HCT116 (cell line): ENCODE results near the gene BNC1. TPM values are rescaled to one million over a fixed set of nuclear protein-coding genes. Genes with fewer than 3 reads are reported as not detected.

ENCODE experiments used
- ATAC-seq: fragments of 200-7000 bp; cut with Tn5 transposase; 2 replicates; pipeline ENCODE4 v1.9.1; 2020; ENCODE audit warnings: mild to moderate bottlenecking, moderate library complexity
- BruUV-seq: library from RNA; stranded (reverse); fragments of 400-500 nt; replicated peaks from 2 replicates; lab custom pipeline; 2021; lab: Mats Ljungman, UMichigan
- CTCF ChIA-PET: fragments of 300-600 bp; sonication (Branson Sonifier 250); formaldehyde crosslinking; loops from one replicate; lab custom pipeline; 2021; ENCODE audit warnings: antibody characterized with exemption; lab: Charles Lee
- POLR2A ChIA-PET: fragments of 300-600, 350-600 bp; sonication (Branson Sonifier 250); formaldehyde crosslinking; loops from one replicate; lab custom pipeline; 2021; ENCODE audit warnings: antibody characterized with exemption; lab: Charles Lee
- RAD21 ChIA-PET, 2 experiments: fragments of 300-600 bp; sonication (Branson Sonifier 250); formaldehyde crosslinking; loops; one replicate each; lab custom pipeline; 2023; ENCODE audit warnings: low total read pairs in 2 of 2; ENCODE audit not compliant: uncharacterized antibody in 2 of 2, unreplicated experiment in 2 of 2, low non-redundant PET in 1 of 2; lab: Charles Lee
- DNase-seq: peaks from one replicate; pipeline ENCODE4 v3.0.0-alpha.2; 2010; ENCODE audit warnings: low read depth, low spot score
- H2AFZ ChIP-seq: fragments of 200-600 bp; shearing (Covaris generic), sonication (generic); 2 replicates; pipeline ENCODE4 v1.6.1; 2017; ENCODE audit warnings: low read depth, mixed run types, mixed read lengths, antibody characterized with exemption, low read length; ENCODE audit not compliant: poor library complexity, severe bottlenecking
- H3K27ac ChIP-seq: 2 replicates; pipeline ENCODE4 v1.5.1; 2012; ENCODE audit warnings: low read depth, low read length
- H3K27me3 ChIP-seq: fragments of 200-600 bp; sonication (generic); 2 replicates; pipeline ENCODE4 v1.6.1; 2016; ENCODE audit warnings: mixed run types, low read length, mixed read lengths; ENCODE audit not compliant: insufficient read depth
- H3K36me3 ChIP-seq, 2 experiments: fragments of 200-500 bp in 1 of 2; fragments of 200-600 bp in 1 of 2; sonication (Bioruptor generic) in 1 of 2; sonication (generic) in 1 of 2; 2 replicates each; pipeline versions ENCODE4 v1.5.1 to v1.6.1; 2014 to 2016; ENCODE audit warnings: low read length in 2 of 2, inconsistent platforms in 1 of 2, mixed read lengths in 1 of 2, mixed run types in 1 of 2; ENCODE audit not compliant: insufficient read depth in 2 of 2, control insufficient read depth in 1 of 2
- H3K4me1 ChIP-seq, 2 experiments: fragments of 200-600 bp in 1 of 2; sonication (generic) in 1 of 2; 2 replicates each; pipeline versions ENCODE4 v1.5.1 to v1.6.1; 2012 to 2017; ENCODE audit warnings: low read length in 2 of 2, inconsistent platforms in 1 of 2, mild to moderate bottlenecking in 1 of 2, mixed read lengths in 1 of 2, mixed run types in 1 of 2, moderate library complexity in 1 of 2; ENCODE audit not compliant: insufficient read depth in 2 of 2, control insufficient read depth in 1 of 2
- H3K4me2 ChIP-seq: fragments of 200-600 bp; sonication (generic); 2 replicates; pipeline ENCODE4 v1.6.1; 2017; ENCODE audit warnings: mixed run types, low read length, mixed read lengths
- H3K4me3 ChIP-seq, 2 experiments: fragments of 200-600 bp in 1 of 2; sonication (generic) in 1 of 2; replicated peaks in 1 of 2; 2 replicates each; pipeline ENCODE4 v1.5.1; 2011 to 2016; ENCODE audit warnings: low read length in 2 of 2, control low read depth in 1 of 2, low read depth in 1 of 2, mild to moderate bottlenecking in 1 of 2, mixed read lengths in 1 of 2, mixed run types in 1 of 2
- H3K79me2 ChIP-seq: fragments of 200-600 bp; sonication (generic); 2 replicates; pipeline ENCODE4 v1.6.1; 2017; ENCODE audit warnings: mild to moderate bottlenecking, mixed run types, low read length, moderate library complexity, mixed read lengths; ENCODE audit not compliant: insufficient read depth
- H3K9ac ChIP-seq: fragments of 200-600 bp; sonication (generic); 2 replicates; pipeline ENCODE4 v1.6.1; 2016; ENCODE audit warnings: low read length, mixed read lengths
- H3K9me2 ChIP-seq: fragments of 200-600 bp; sonication (generic), shearing (Covaris generic); 2 replicates; pipeline ENCODE4 v1.6.1; 2017; ENCODE audit warnings: mixed run types, mild to moderate bottlenecking, moderate library complexity; ENCODE audit not compliant: insufficient read depth
- H3K9me3 ChIP-seq, 2 experiments: fragments of 200-500 bp in 1 of 2; fragments of 200-600 bp in 1 of 2; sonication (Bioruptor generic) in 1 of 2; sonication (generic) in 1 of 2; 2 replicates each; pipeline ENCODE4 v1.6.1; 2014 to 2017; ENCODE audit warnings: low read length in 2 of 2, mixed read lengths in 2 of 2, inconsistent platforms in 1 of 2, low read depth in 1 of 2, mild to moderate bottlenecking in 1 of 2, mixed run types in 1 of 2, moderate library complexity in 1 of 2; ENCODE audit not compliant: control insufficient read depth in 1 of 2, insufficient read depth in 1 of 2
- H4K20me1 ChIP-seq: fragments of 200-600 bp; sonication (generic), shearing (Covaris generic); 2 replicates; pipeline ENCODE4 v1.6.1; 2017; ENCODE audit warnings: mixed run types, mild to moderate bottlenecking, moderate library complexity; ENCODE audit not compliant: insufficient read depth
- CBX3 ChIP-seq: IDR thresholded peaks from 2 replicates; pipeline ENCODE4 v1.6.1; 2012; ENCODE audit warnings: low read depth
- CEBPB ChIP-seq: IDR thresholded peaks from 2 replicates; pipeline ENCODE4 v1.6.1; 2012; ENCODE audit warnings: low read depth
- EGR1 ChIP-seq: IDR thresholded peaks from 2 replicates; pipeline ENCODE4 v1.6.1; 2012; ENCODE audit warnings: low read depth
- ELF1 ChIP-seq: IDR thresholded peaks from 2 replicates; pipeline ENCODE4 v1.6.1; 2012; ENCODE audit warnings: low read depth, borderline replicate concordance
- EZH2 ChIP-seq: fragments of 200-600 bp; sonication (generic); IDR thresholded peaks from 2 replicates; pipeline ENCODE4 v1.6.1; 2017; ENCODE audit warnings: antibody characterized with exemption, mixed run types
- EZH2phosphoT487 ChIP-seq: fragments of 200-600 bp; IDR thresholded peaks from 2 replicates; pipeline ENCODE4 v1.6.1; 2018; ENCODE audit warnings: antibody characterized with exemption, borderline replicate concordance
- FOSL1 ChIP-seq: IDR thresholded peaks from 2 replicates; pipeline ENCODE4 v1.6.1; 2012; ENCODE audit warnings: low read depth
- JUND ChIP-seq: IDR thresholded peaks from 2 replicates; pipeline ENCODE4 v1.6.1; 2012
- POLR2A ChIP-seq: IDR thresholded peaks from 2 replicates; pipeline ENCODE4 v1.7.0; 2011; ENCODE audit warnings: borderline replicate concordance; ENCODE audit not compliant: insufficient read depth, insufficient read length; ENCODE audit errors: extremely low read depth
- RAD21 ChIP-seq: IDR thresholded peaks from 2 replicates; pipeline ENCODE4 v1.6.1; 2012; ENCODE audit warnings: low read depth, mild to moderate bottlenecking
- SIN3A ChIP-seq: IDR thresholded peaks from 2 replicates; pipeline ENCODE4 v1.6.1; 2012; ENCODE audit warnings: low read depth
- SP1 ChIP-seq: IDR thresholded peaks from 2 replicates; pipeline ENCODE4 v1.6.1; 2012; ENCODE audit warnings: low read depth
- TCF7L2 ChIP-seq: IDR thresholded peaks from 2 replicates; pipeline ENCODE4 v1.7.0; 2011; ENCODE audit warnings: borderline replicate concordance, inconsistent platforms; ENCODE audit not compliant: insufficient read depth, insufficient read length; ENCODE audit errors: extremely low read depth
- YY1 ChIP-seq: IDR thresholded peaks from 2 replicates; pipeline ENCODE4 v1.6.1; 2011; ENCODE audit warnings: low read length, low read depth, moderate library complexity, mild to moderate bottlenecking; ENCODE audit not compliant: insufficient replicate concordance; ENCODE audit errors: extremely low read depth
- ZFX ChIP-seq: fragments of 450-650 bp; IDR thresholded peaks from 2 replicates; pipeline ENCODE4 v1.6.1; 2017
- ZNF274 ChIP-seq: fragments of 200-500 bp; sonication (Bioruptor generic); IDR thresholded peaks from 2 replicates; pipeline ENCODE4 v1.6.1; 2014; ENCODE audit warnings: mild to moderate bottlenecking, low read depth, low read length, inconsistent platforms
- intact Hi-C: fragments of 100-400 bp; cut with micrococcal nuclease; formaldehyde crosslinking; loops from 2 replicates; pipeline ENCODE4 v1.10.0; 2022
- total RNA-seq: library from RNA; stranded (reverse); gene quantifications from one replicate; pipeline ENCODE4 v1.2.1, GENCODE V29; 2021; ENCODE audit not compliant: unreplicated experiment
- TF ChIP-seq, protein P1 (sequence below): IDR thresholded peaks from 2 replicates; pipeline ENCODE4 v1.6.1; 2012
- TF ChIP-seq, protein P2 (sequence below): IDR thresholded peaks from 2 replicates; pipeline ENCODE4 v1.6.1; 2011; ENCODE audit warnings: mild to moderate bottlenecking, low read length, moderate library complexity; ENCODE audit not compliant: insufficient replicate concordance; ENCODE audit errors: extremely low read depth
- TF ChIP-seq, protein P3 (sequence below), 3 experiments: fragments of 200-600 bp in 1 of 3; sonication (generic) in 1 of 3; IDR thresholded peaks in 2 of 3; conservative IDR thresholded peaks in 1 of 3; 2 replicates each; pipeline ENCODE4 v1.5.1; 2012 to 2017; ENCODE audit warnings: low read depth in 2 of 3, low read length in 2 of 3, antibody characterized with exemption in 1 of 3, borderline replicate concordance in 1 of 3, control low read depth in 1 of 3, mild to moderate bottlenecking in 1 of 3, mixed read lengths in 1 of 3, mixed run types in 1 of 3, moderate library complexity in 1 of 3; ENCODE audit not compliant: insufficient read depth in 1 of 3

The BNC1 gene
- total RNA-seq, 1 experiment from 2014 or later = not detected

DNA sequence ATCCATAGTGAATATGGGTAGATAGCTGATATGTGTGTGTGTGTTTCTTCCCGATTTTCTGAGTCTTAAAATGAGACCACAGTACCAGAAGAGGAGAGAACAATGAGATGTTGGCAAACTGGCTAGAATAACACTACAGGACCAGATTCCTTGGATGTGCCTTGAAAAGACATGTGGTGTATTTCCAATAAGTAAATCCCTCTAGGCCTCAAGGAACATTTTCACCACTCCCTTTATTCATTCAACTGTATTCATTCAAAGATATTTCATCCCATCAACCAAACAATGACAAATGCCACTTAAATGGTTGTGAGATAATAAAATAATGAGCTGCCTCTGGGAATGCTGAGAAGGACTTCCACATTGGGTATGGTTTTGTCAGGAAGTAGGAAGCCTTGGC lies 8.7 kb upstream of the BNC1 start:
- H3K27ac ChIP-seq = no peak overlapping the region
- no peak overlapping the region for H2AFZ ChIP-seq
- no peaks in the 10 kb centered on the region for H3K79me2 ChIP-seq
- no TSS peak for BruUV-seq
- no peak for DNase-seq
- no peaks in the 10 kb centered on the region for H4K20me1 ChIP-seq
- ChIA-PET POLR2A (no interaction called here), CTCF (no interaction called here), RAD21 (no interaction called here)
- intact Hi-C loops = no loop called here
- H3K4me3 ChIP-seq = no peak overlapping the region
- no peaks in the 10 kb centered on the region for H3K36me3 ChIP-seq
- no peaks in the 10 kb centered on the region for H3K9me2 ChIP-seq
- no peaks in the 10 kb centered on the region for H3K27me3 ChIP-seq
- H3K4me1 ChIP-seq = peaks cover 8 to 19% of the 10 kb centered on the region in 2 experiments
- H3K9me3 ChIP-seq = no peaks in the 10 kb centered on the region
- H3K9ac ChIP-seq = no peak overlapping the region
- TF ChIP-seq ELF1 = no peak
- no peak for TF ChIP-seq EGR1
- no peak for TF ChIP-seq EZH2
- no peak for TF ChIP-seq SIN3A
- no peak for TF ChIP-seq YY1
- TF ChIP-seq POLR2A = no peak
- no peak for TF ChIP-seq CEBPB
- H3K4me2 ChIP-seq = no peak overlapping the region
- ATAC-seq = no peak

- CTCF ChIA-PET = no interaction called here
- no peak overlapping the region for H2AFZ ChIP-seq
- no peaks in the 10 kb centered on the region for H3K27me3 ChIP-seq
- RAD21 ChIA-PET = no interaction called here
- no peaks in the 10 kb centered on the region for H4K20me1 ChIP-seq
- no peak overlapping the region for H3K9ac ChIP-seq
- H3K4me3 ChIP-seq = no peak overlapping the region
- no peak overlapping the region for H3K27ac ChIP-seq
- no peaks in the 10 kb centered on the region for H3K36me3 ChIP-seq
- intact Hi-C loops = no loop called here
- DNase-seq (no peak), ATAC-seq (no peak)
- POLR2A ChIA-PET = no interaction called here
- peaks cover 15 to 28% of the 10 kb centered on the region in 2 experiments for H3K4me1 ChIP-seq
- 0 out of 2 replicates have a peak overlapping the region, but pooled peaks have one; percentile 19 for H3K4me2 ChIP-seq
- no peaks in the 10 kb centered on the region for H3K9me3 ChIP-seq
- no TSS peak for BruUV-seq
- H3K9me2 ChIP-seq = no peaks in the 10 kb centered on the region
- no peaks in the 10 kb centered on the region for H3K79me2 ChIP-seq
- TF ChIP-seq, protein P1, sequence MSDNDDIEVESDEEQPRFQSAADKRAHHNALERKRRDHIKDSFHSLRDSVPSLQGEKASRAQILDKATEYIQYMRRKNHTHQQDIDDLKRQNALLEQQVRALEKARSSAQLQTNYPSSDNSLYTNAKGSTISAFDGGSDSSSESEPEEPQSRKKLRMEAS = no peak
- TF ChIP-seq ZFX = no peak
- TF ChIP-seq, protein P2, sequence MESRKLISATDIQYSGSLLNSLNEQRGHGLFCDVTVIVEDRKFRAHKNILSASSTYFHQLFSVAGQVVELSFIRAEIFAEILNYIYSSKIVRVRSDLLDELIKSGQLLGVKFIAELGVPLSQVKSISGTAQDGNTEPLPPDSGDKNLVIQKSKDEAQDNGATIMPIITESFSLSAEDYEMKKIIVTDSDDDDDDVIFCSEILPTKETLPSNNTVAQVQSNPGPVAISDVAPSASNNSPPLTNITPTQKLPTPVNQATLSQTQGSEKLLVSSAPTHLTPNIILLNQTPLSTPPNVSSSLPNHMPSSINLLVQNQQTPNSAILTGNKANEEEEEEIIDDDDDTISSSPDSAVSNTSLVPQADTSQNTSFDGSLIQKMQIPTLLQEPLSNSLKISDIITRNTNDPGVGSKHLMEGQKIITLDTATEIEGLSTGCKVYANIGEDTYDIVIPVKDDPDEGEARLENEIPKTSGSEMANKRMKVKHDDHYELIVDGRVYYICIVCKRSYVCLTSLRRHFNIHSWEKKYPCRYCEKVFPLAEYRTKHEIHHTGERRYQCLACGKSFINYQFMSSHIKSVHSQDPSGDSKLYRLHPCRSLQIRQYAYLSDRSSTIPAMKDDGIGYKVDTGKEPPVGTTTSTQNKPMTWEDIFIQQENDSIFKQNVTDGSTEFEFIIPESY = no peak
- no peak for TF ChIP-seq TCF7L2
- no peak for TF ChIP-seq EGR1
- no peak for TF ChIP-seq SP1
- TF ChIP-seq CBX3 = no peak
- no peak for TF ChIP-seq EZH2phosphoT487
- no peak for TF ChIP-seq FOSL1
- TF ChIP-seq, protein P3, sequence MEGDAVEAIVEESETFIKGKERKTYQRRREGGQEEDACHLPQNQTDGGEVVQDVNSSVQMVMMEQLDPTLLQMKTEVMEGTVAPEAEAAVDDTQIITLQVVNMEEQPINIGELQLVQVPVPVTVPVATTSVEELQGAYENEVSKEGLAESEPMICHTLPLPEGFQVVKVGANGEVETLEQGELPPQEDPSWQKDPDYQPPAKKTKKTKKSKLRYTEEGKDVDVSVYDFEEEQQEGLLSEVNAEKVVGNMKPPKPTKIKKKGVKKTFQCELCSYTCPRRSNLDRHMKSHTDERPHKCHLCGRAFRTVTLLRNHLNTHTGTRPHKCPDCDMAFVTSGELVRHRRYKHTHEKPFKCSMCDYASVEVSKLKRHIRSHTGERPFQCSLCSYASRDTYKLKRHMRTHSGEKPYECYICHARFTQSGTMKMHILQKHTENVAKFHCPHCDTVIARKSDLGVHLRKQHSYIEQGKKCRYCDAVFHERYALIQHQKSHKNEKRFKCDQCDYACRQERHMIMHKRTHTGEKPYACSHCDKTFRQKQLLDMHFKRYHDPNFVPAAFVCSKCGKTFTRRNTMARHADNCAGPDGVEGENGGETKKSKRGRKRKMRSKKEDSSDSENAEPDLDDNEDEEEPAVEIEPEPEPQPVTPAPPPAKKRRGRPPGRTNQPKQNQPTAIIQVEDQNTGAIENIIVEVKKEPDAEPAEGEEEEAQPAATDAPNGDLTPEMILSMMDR (IDR thresholded peaks at IDR 0.05 in 2 of 3, conservative IDR thresholded peaks at IDR 0.05 in 1 of 3; ENCODE audit: borderline replicate concordance in 1 of 3, insufficient read depth in 1 of 3, low read depth in 2 of 3, low read length in 2 of 3) = no peak
- TF ChIP-seq POLR2A = no peak
- no peak for TF ChIP-seq JUND
- no peak for TF ChIP-seq ZNF274
- no peak for TF ChIP-seq RAD21
- TF ChIP-seq SIN3A = no peak
Observed at GRCh38 chr15:83292317-83292716, 7.9 kb upstream of the BNC1 start.
